HG03025 (cell line): ENCODE data around the gene PLCL2.

Experiments
- ATAC-seq: cut with Tn5 transposase; IDR thresholded peaks from one replicate; pipeline ENCODE4 v1.9.1; 2021; ENCODE audit warnings: mild to moderate bottlenecking, moderate library complexity; ENCODE audit not compliant: unreplicated experiment, low FRiP score

PLCL2 gene

GRCh38 chr3:16884748-16885592 lies at the start of gene PLCL2:
TSS of gene PLCL2 (plus strand) at chr3:16884955. CDS start at chr3:16885040, 85 bp downstream.
- peak; percentile 31 for ATAC-seq

- no peak for ATAC-seq
Measured at GRCh38 chr3:16836505-16837237, 48.1 kb upstream of the PLCL2 start.

- ATAC-seq, result no peak
Measured at GRCh38 chr3:16837602-16838001, 47.2 kb upstream of the PLCL2 start.

GRCh38 chr3:16838561-16838960 lies 46.2 kb upstream of the PLCL2 start:
- no peak for ATAC-seq

GRCh38 chr3:16839271-16840100 lies 45.3 kb upstream of the PLCL2 start:
- no peak for ATAC-seq

GRCh38 chr3:16840101-16840424 lies 44.7 kb upstream of the PLCL2 start:
- no peak for ATAC-seq

- no peak for ATAC-seq
Measured at GRCh38 chr3:16841041-16841753, 43.6 kb upstream of the PLCL2 start.

GRCh38 chr3:16841904-16842271 lies 42.9 kb upstream of the PLCL2 start:
- ATAC-seq, result peak; percentile 57

- ATAC-seq, result peak; percentile 53
Measured at GRCh38 chr3:16842272-16843270, 42.2 kb upstream of the PLCL2 start.

- no peak for ATAC-seq
Measured at GRCh38 chr3:16844222-16844621, 40.5 kb upstream of the PLCL2 start.

GRCh38 chr3:16844791-16845190 lies 40.0 kb upstream of the PLCL2 start:
- ATAC-seq, result no peak

GRCh38 chr3:16846373-16847080 lies 38.2 kb upstream of the PLCL2 start:
- ATAC-seq, result no peak

GRCh38 chr3:16848007-16848406 lies 36.7 kb upstream of the PLCL2 start:
- no peak for ATAC-seq

GRCh38 chr3:16849229-16849628 lies 35.5 kb upstream of the PLCL2 start:
- no peak for ATAC-seq

- ATAC-seq, result no peak
Measured at GRCh38 chr3:16849795-16850194, 35.0 kb upstream of the PLCL2 start.

GRCh38 chr3:16855497-16855896 lies 29.3 kb upstream of the PLCL2 start:
- ATAC-seq, result no peak

GRCh38 chr3:16860234-16860633 lies 24.5 kb upstream of the PLCL2 start:
- ATAC-seq, result no peak

- ATAC-seq, result no peak
Measured at GRCh38 chr3:16861432-16861831, 23.3 kb upstream of the PLCL2 start.
